ENCODE results near the gene ZBTB40.

GRCh38 chr1:22547818-22548462 lies 96.3 kb downstream of the ZBTB40 start:
- TF ChIP-seq CTCF (IDR thresholded peaks at IDR 0.05; ENCODE audit: insufficient read depth, low read length, poor library complexity, severe bottlenecking): no peak
- no peak for TF ChIP-seq EZH2phosphoT487 (conservative IDR thresholded peaks at IDR 0.05; ENCODE audit: low read length)
